HL-60/S4 treated with phorbol 12-myristate 13-acetate at 8.2 ng/mL for 4 days and 3 days (cell line): ENCODE results near the gene BMI1.

Experiments
- in situ Hi-C: fragments of 300-500 bp; cut with MboI; formaldehyde crosslinking; loops from 2 replicates; pipeline ENCODE4 v1.15.0; 2022; ENCODE audit warnings: low sequenced_read_pairs

BMI1 gene

GRCh38 chr10:22319547-22319979 is 1.3 kb upstream of the BMI1 start:
- in situ Hi-C loops, result no loop called here

GRCh38 chr10:22319980-22320558 is 830 bp upstream of the BMI1 start:
- in situ Hi-C loops, result no loop called here

- in situ Hi-C loops, result no loop called here
These were observed 441 bp downstream of the BMI1 start for GRCh38 chr10:22321156-22321923.

- in situ Hi-C loops, result no loop called here
These were observed 1.2 kb downstream of the BMI1 start for GRCh38 chr10:22321924-22322640.

- in situ Hi-C loops, result no loop called here
These were observed 1.8 kb downstream of the BMI1 start for GRCh38 chr10:22322641-22323160.

GRCh38 chr10:22323538-22324305 is 2.8 kb downstream of the BMI1 start:
- in situ Hi-C loops, result no loop called here

- in situ Hi-C loops, result no loop called here
These were observed 3.5 kb downstream of the BMI1 start for GRCh38 chr10:22324413-22324812.

- in situ Hi-C loops, result no loop called here
These were observed 4.0 kb downstream of the BMI1 start for GRCh38 chr10:22324893-22325271.

- in situ Hi-C loops, result no loop called here
These were observed 4.6 kb downstream of the BMI1 start for GRCh38 chr10:22325272-22326144.

- in situ Hi-C loops, result no loop called here
These were observed 5.3 kb downstream of the BMI1 start for GRCh38 chr10:22326145-22326702.

- in situ Hi-C loops, result no loop called here
These were observed 8.3 kb downstream of the BMI1 start for GRCh38 chr10:22329150-22329549.

- in situ Hi-C loops, result no loop called here
These were observed 11.3 kb downstream of the BMI1 start for GRCh38 chr10:22332116-22332692.

GRCh38 chr10:22333167-22333974 is 12.5 kb downstream of the BMI1 start:
- in situ Hi-C loops, result no loop called here

GRCh38 chr10:22333975-22334282 is 13.0 kb downstream of the BMI1 start:
- in situ Hi-C loops, result no loop called here

- in situ Hi-C loops, result no loop called here
These were observed 13.7 kb downstream of the BMI1 start for GRCh38 chr10:22334414-22335172.

GRCh38 chr10:22335173-22335933 is 14.5 kb downstream of the BMI1 start:
- in situ Hi-C loops, result no loop called here

- in situ Hi-C loops, result no loop called here
These were observed 17.4 kb downstream of the BMI1 start for GRCh38 chr10:22338185-22338900.
